Fibroblast of mammary gland (primary cell): Measurements from ENCODE around the gene WDR55.
"Not testable (repeated sequence)": the region's sequence is repeated elsewhere in the genome, so short reads cannot be mapped to it uniquely, and the experiment has no call there.

ENCODE experiments used
- DNase-seq: peaks from one replicate; pipeline ENCODE4 v3.0.0-alpha.2; 2010; ENCODE audit warnings: low read depth
- H3K4me3 ChIP-seq: 2 replicates; pipeline ENCODE4 v1.5.1; 2011; ENCODE audit warnings: low read depth, mild to moderate bottlenecking, low read length, moderate library complexity; ENCODE audit not compliant: control insufficient read depth
- TF ChIP-seq, protein P1 (sequence below): conservative IDR thresholded peaks from 2 replicates; pipeline ENCODE4 v1.5.1; 2011; ENCODE audit warnings: low read depth, low read length, inconsistent platforms; ENCODE audit not compliant: control insufficient read depth, insufficient read depth

The WDR55 gene

DNA sequence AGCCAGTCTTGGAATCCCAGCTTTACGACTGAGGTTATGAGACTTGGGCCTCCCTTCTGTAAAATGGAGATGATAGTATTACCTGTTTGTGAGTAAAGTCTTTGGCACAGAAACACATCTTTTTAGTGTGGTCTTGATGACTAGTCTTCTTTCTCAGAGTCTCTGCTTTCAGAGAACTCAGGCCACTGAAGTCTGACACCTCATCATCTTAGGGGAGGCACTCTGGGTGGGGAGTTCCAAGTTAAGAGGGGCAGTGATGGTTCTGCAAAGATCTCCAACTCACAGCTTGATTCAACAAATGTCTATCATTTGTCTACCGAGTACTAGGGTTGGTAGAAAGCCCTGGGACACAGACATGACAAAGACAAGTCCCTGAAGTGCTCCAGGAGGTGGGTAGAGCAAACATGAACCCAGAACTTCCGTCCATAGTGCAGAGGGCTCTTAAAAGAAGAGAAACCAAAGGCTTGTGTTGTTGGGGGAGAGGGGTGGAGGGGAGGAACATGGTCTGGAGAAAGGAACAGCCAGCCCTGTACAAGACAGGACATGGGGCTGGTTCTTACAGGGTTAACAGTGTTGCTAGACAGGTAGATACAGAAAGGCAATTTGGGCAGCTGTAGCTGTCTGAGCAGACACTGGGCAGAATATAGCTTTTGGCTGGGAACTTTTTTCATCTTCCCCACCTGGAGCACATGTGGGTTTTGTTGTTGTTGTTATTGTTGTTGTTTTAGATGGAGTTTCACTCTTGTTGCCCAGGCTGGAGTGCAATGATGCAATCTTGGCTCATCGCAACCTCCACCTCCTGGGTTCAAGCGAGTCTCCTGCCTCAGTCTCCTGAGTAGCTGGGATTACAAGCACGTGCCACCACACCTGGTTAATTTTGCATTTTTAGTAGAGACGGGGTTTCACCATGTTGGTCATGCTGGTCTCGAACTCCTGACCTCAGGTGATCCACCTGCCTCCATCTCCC is 29.1 kb upstream of the WDR55 start:
- TF ChIP-seq, protein P1, sequence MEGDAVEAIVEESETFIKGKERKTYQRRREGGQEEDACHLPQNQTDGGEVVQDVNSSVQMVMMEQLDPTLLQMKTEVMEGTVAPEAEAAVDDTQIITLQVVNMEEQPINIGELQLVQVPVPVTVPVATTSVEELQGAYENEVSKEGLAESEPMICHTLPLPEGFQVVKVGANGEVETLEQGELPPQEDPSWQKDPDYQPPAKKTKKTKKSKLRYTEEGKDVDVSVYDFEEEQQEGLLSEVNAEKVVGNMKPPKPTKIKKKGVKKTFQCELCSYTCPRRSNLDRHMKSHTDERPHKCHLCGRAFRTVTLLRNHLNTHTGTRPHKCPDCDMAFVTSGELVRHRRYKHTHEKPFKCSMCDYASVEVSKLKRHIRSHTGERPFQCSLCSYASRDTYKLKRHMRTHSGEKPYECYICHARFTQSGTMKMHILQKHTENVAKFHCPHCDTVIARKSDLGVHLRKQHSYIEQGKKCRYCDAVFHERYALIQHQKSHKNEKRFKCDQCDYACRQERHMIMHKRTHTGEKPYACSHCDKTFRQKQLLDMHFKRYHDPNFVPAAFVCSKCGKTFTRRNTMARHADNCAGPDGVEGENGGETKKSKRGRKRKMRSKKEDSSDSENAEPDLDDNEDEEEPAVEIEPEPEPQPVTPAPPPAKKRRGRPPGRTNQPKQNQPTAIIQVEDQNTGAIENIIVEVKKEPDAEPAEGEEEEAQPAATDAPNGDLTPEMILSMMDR, result no peak
- H3K4me3 ChIP-seq, result no peak overlapping the region
- no peak for DNase-seq

DNA sequence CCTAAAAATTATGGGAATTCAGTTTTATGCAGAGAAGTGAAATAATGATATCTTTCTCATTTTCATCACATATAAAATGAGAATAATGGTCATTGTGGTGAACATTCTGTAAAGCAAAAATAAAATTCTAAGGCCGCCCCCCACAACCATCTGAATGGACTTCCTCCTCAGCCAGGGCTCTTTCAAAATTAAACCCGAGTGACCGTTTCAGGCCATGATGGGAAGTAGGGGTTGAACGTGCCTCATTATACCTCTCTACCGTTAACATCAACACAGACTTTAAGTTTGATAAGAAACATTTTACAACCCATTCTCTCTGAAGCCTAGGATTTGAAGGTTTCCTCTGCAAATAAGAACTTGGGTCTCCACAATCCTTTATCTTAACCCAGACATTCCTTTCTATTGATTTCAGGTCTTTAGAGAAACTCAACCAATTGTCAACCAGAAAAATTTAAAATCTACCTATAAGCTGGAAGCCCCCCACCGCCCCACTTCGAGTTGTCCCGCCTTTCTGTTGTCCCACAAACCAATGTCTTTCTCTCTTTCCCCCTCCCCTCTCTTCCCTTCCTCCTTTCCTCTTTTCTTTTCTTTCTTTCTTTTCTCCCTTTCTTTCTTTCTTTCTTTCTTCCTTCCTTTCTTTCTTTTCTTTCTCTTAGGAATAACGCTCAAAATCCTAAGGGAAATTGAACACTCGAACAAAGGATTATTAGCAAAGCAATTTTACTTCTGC is 27.2 kb upstream of the WDR55 start:
- no peak for DNase-seq
- H3K4me3 ChIP-seq, result no peak overlapping the region
- TF ChIP-seq, protein P1, result no peak

DNA sequence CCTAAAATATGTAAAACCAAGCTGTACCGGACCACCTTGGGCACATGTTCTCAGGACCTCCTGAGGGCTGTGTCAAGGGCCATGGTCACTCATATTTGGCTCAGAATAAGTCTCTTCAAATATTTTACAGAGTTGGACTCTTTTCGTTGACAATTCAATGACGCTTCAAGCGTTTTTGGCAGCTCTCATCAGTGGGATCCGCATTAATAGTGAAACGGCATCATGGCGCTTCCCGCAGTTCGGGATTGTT is 25.9 kb upstream of the WDR55 start:
- H3K4me3 ChIP-seq, result peak overlapping the region; percentile 33
- DNase-seq, result not testable (repeated sequence)

DNA sequence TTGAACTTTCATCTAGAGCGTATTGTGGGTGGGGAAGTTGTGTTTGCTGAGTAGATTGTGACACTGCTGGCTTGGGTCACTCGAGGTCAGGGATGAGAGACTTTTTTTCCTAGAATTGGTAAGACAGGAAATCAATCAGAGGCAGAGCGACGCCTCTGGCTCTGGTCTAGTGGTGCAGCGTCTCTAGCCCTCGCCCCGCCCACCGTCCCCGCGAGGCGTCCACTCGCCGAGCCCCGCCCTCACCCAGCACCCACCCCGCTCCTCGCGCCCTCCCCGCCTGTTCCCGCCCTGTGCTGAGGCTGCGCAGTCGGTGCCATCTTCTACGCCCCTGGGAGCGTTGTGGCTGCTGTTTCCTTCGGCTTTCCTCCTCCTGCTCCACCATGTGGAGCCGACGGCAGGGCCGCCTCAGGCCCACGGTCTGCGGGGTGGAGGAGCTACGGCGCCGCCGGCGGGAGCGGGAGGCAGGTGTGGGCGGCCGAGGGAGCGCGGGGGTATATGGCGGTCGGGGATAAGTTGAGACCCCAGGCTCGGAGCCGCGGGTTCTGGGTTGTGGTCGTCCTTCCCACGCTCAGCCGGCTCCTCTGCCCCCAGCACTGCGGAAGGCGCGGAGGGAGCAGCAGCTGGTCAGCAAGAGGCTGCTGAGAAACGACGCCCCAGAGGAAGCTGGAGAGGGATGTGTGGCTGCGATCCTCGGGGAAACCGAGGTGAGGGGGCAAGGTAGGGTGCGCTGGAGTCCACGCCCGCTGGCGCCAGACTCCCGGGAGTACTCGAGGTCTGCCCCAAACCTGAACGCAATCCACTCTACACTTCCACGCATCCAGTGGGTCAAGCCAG is 25.3 kb upstream of the WDR55 start, which contains the start of gene TMCO6:
Gene TMCO6, plus strand, starts transcription at position 304 of the 834 bp plus-strand sequence. Its CDS starts 77 bp downstream, at position 381.
- DNase-seq, result peak; percentile 98
- H3K4me3 ChIP-seq, result peak within 1 kb of the TSS; percentile 76
- TF ChIP-seq, protein P1, result peak; percentile 40

DNA sequence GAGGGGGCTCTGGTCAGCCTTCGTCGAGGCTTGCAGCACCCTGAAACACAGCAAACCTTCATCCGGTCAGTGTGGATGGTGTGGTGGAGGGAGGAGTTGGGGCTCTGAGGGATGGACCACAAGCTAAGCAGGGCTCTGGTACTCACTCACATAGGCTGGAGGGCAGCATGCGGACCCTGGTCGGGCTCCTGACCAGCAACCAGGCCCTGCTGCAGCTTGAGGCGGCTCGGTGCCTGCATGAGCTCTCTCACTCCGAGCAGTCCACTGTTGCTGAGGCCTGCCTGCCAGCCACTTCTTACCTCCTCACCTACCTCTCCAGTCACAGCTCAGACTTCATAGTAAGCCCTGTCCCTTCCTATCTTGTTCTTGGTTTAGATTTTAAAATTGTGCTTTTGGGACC is 23.0 kb upstream of the WDR55 start:
- DNase-seq, result no peak
- TF ChIP-seq, protein P1, result no peak
- H3K4me3 ChIP-seq, result no peak overlapping the region

DNA sequence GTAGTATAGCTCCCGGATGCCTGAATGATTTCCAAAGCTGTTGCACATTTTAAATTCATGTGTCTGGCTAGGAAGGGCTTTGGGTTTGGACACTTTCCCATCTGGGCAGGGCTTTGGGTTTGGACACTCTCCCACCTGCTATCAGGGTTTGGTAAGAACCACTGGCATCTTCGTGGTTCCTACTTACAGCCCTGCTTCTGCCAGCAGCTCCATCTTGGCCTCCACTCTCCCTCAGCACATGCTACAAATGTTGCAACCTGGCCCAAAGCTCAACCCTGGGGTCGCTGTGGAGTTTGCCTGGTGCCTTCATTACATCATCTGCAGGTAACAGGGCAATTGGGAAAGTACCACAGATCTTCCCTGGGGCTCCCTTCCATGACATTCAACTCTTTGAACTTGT is 22.0 kb upstream of the WDR55 start:
- H3K4me3 ChIP-seq, result no peak overlapping the region
- DNase-seq, result peak; percentile 63
- TF ChIP-seq, protein P1, result no peak
